H1 (cell line): ENCODE measurements around the gene LMNTD1. TPM values are rescaled to one million over a fixed set of nuclear protein-coding genes. Genes with fewer than 3 reads are reported as not detected.

Experiments
- BRCA1 ChIP-seq: IDR thresholded peaks from 2 replicates; pipeline ENCODE4 v1.6.1; 2012; ENCODE audit warnings: low read depth, low read length, improper control_type of control experiment
- HDAC2 ChIP-seq, 2 experiments: fragments of 300-600 bp in 1 of 2; sonication (generic) in 1 of 2; IDR thresholded peaks; 2 replicates each; pipeline ENCODE4 v1.6.1; 2011 to 2012; ENCODE audit warnings: low read depth in 2 of 2, low read length in 2 of 2, mild to moderate bottlenecking in 2 of 2, moderate library complexity in 2 of 2, borderline replicate concordance in 1 of 2, inconsistent platforms in 1 of 2
- KDM1A ChIP-seq: fragments of 200-600, 300-600 bp; sonication (generic); IDR thresholded peaks from 2 replicates; pipeline ENCODE4 v1.7.1; 2016; ENCODE audit warnings: mild to moderate bottlenecking, low read length, borderline replicate concordance
- NANOG ChIP-seq: IDR thresholded peaks from 2 replicates; pipeline ENCODE4 v1.6.1; 2011; ENCODE audit warnings: low read length, low read depth, mild to moderate bottlenecking, inconsistent platforms; ENCODE audit not compliant: insufficient read depth, poor library complexity, severe bottlenecking
- polyA plus RNA-seq, 7 experiments: library from polyadenylated mRNA; depleted of rRNA in 3 of 7; stranded (reverse) in 5 of 7; unstranded in 2 of 7; fragments of >200 nt in 5 of 7; fragments of 200-250 nt in 2 of 7; gene quantifications; 1 replicate in 5 of 7; 2 replicates in 1 of 7; 4 replicates in 1 of 7; pipeline versions ENCODE4 v1.2.1 to v1.2.3, GENCODE V29; 2011 to 2013; ENCODE audit warnings: missing spikeins in 2 of 7, mixed read lengths in 2 of 7
- total RNA-seq: library from RNA; stranded (reverse); fragmentation: NEBNext Ultra II Directional; extraction: Animal tissue kit (Norgen Biotek cat#: 25700); gene quantifications from 2 replicates; pipeline ENCODE4 v1.2.1, GENCODE V29; 2021

LMNTD1 gene
- total and polyA plus RNA-seq, 2 of the 8 experiments (the other 6 are each of a cell fraction or from before 2014, with no cell fraction given) = not detected

GRCh38 chr12:25531502-25532052 lies 21.5 kb downstream of the LMNTD1 start (continued):
- TF ChIP-seq KDM1A (no peak), NANOG (no peak), HDAC2 (IDR thresholded peaks at IDR 0.05; ENCODE audit: borderline replicate concordance in 1 of 2, low read depth in 2 of 2, low read length in 2 of 2) (no peak), BRCA1 (no peak)
